ENCODE results near the gene SPTB.
"Not testable (repeated sequence)": the region's sequence is repeated elsewhere in the genome, so short reads cannot be mapped to it uniquely, and the experiment has no call there.

The SPTB gene

DNA sequence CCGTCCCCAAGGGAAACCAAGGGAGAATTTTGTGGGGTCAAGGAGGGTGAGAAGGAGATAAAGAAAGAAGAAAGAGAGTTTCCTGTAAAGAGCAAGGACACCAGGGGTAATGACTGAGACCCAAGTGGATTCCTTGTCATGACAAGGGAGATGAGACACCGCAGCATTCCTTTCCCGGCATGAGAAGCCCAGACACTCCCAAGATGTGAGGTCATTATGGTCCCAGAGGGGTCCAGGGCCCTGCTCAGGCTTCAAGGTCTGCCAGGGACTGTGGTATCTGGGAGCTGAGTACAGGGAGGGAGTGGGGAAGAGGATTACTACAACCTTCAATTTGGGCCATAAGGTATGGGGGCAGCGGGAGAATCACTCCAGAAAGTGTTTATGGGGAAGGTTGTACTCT lies 58.1 kb downstream of the SPTB start:
- no peak for DNase-seq (ENCODE audit: low spot score)

DNA sequence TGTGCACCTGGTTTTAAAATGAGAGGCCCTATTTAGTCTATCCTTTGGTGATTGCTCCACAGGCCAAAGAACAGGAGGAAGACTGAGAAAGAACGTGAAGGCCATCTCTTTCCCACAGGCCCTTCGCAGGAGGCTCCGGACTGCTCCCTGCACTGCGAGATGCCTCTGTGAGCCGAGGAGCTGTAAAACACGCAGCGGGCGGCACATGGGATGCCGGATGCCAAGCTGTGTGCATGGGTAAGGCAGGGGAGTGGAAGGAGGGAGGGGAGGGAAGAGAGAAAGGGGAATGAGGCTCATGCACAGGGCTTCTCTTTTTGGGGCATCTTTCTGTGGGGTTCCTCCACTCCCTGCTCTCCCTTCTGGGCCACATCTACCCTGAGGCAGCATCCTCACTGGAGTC lies 61.6 kb downstream of the SPTB start:
- DNase-seq (ENCODE audit: low spot score): peak; percentile 75

- no peak for DNase-seq (ENCODE audit: low spot score)
Measured at GRCh38 chr14:64817631-64818030, 62.1 kb downstream of the SPTB start.

DNA sequence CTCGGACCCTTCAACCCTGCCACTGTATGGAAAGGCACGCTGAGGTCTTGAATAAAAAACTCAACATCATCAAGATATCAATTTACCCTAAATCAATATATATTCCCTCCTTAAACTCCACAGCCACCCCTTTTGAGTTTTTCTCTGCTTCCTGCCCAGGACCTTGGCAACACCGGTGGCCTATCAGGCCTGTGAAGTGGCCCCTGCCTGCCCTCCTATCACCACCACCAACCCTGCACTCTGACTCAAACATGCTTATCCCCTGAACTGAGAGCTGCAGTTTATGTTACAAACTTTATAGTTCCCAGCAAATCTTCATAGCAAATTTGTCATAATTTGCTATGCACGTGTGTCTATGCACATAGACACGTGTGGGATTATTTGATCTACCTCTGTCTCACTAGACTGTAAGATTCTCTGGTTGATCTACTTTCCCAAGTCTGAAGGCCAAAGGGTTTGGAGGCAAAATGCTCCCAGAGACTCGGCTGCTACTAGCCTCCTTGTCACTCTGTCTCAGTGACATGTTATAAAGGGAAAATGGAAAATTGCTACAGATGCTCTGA lies 63.4 kb downstream of the SPTB start:
- DNase-seq (ENCODE audit: low spot score): no peak

GRCh38 chr14:64815257-64815656 lies 64.5 kb downstream of the SPTB start:
- DNase-seq (ENCODE audit: low spot score): no peak

- DNase-seq (ENCODE audit: low spot score): no peak
Measured at GRCh38 chr14:64812412-64812811, 67.3 kb downstream of the SPTB start.

DNA sequence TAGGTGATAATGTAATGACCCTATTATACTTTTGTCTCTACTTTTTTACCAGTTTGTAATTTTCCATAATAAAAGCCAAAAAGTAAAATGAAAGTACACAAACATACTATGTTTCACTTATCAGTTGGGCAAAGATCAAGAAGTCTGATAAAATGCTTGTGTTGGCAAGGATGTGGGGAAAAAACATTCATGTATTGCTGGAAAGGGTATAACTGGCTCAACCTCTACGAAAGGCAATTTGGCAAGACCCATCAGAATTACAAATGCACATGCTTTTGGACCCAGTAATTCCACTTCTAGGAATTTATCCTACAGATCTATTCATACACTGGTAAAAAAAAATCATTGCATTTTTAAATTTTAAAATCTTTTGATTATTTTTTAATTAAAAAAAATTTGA lies 68.0 kb downstream of the SPTB start:
- DNase-seq (ENCODE audit: low spot score): no peak

DNA sequence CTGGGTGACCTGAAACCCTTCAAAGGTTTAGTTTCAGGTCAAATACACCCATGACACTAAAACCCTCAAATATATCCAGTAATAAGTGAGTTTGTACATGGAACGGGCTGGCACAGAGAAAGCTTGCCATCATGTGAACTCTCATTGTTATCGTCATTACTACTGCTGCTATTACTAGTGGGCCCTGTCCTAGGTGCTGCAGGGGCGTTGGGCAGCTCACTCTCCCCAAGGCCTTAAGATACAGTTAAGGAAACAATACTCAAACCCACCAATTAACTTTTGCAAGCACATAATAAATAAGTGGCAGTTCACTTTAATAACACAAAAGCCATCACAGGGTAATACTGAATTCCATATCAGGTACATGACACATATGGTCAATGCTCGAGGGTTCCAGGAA lies 71.3 kb downstream of the SPTB start:
- no peak for DNase-seq (ENCODE audit: low spot score)

GRCh38 chr14:64807551-64807950 lies 72.2 kb downstream of the SPTB start:
- peak; percentile 49 for DNase-seq (ENCODE audit: low spot score)

DNA sequence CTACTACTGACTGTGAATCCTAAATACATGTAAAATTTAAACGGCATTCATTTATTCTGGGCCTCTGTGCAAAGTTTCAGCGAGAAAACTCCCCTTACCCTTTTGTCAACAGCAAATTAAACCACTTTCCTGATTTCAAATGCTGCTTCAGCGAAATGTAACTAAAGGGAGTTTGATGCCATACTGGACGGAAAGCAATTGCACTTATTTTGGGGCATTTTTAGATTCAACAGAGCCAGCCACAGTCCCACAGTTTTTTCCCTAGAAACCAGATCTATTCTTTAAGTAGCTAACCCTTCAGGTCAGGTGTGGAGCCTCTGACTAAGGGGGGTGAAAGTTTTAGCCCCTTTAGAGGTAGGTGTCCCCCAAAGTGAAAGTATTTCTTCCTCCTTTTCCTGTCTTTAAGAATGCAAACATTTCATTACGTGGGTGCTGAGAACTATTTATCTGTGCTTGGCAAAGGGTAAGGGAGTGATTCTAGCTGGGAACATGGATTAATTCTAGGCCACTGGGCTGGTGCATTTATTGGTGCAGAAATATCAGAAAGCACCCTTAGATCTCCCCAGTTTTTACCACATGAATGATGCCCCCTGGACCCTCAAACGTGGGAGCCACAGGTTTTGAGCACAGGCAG lies 72.7 kb downstream of the SPTB start:
- DNase-seq (ENCODE audit: low spot score): no peak

GRCh38 chr14:64806202-64806861 lies 73.4 kb downstream of the SPTB start:
- no peak for DNase-seq (ENCODE audit: low spot score)

DNA sequence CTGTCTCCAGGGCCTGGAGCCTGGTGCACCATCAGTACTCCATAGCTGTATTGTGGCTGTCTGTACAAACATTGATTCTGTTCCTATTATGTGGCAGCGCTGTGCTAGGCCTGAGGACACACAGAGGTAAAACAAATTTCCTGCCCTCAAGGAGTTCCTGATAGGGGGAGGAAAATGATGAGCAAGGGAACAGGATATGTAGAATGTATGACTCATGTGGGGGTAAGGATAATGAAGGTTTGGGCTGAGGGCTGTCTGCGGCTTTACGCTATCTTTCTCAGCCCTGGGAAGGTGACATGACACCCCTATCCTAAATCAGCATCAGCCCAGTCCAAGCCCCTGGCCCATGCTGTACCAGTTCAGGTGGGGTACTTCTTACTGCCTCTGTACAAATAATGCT lies 74.1 kb downstream of the SPTB start:
- DNase-seq (ENCODE audit: low spot score): not testable (repeated sequence)

- no peak for DNase-seq (ENCODE audit: low spot score)
Measured at GRCh38 chr14:64804754-64805260, 74.9 kb downstream of the SPTB start.

DNA sequence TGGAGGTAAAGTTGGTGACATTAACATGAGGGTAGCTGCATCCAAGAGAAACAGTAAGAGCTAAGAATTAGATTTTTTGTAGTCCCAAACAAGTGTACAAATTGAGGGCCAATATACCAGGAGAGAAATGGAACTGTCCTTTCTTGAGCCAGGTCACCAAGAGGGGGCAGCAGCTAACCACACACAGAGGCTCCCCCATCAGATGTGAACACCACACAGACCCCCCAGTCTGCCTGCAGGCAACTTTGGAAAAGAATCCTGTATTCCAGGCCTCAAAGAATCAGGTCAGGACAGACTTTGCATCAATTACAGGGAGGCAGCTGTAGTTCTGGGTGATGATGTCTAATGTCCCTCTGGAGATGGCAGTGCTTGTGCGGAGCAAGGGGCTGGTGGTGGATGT lies 77.9 kb downstream of the SPTB start:
- DNase-seq (ENCODE audit: low spot score): peak; percentile 66

- DNase-seq (ENCODE audit: low spot score): peak; percentile 80
Measured at GRCh38 chr14:64801046-64801445, 78.7 kb downstream of the SPTB start.

DNA sequence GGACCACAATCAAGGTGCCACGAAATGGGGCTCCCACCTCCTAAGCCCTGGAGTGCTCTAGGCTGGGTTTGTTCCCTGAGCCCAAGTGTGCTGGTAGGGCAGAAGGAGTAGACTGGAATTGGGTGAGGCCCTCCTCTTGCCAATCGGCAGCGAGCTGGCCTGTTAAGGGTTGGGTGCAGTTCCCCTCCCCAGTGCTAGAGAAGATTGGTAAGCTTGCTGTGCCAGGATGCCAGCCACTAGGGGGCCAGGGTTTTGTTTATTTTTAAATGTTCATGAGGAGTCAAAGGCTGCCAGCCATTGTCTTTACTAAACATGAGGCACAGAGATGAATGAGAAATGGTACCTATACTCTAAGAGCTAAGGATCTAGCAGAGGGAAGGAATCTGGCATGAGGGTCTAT lies 79.7 kb downstream of the SPTB start:
- peak; percentile 50 for DNase-seq (ENCODE audit: low spot score)

DNA sequence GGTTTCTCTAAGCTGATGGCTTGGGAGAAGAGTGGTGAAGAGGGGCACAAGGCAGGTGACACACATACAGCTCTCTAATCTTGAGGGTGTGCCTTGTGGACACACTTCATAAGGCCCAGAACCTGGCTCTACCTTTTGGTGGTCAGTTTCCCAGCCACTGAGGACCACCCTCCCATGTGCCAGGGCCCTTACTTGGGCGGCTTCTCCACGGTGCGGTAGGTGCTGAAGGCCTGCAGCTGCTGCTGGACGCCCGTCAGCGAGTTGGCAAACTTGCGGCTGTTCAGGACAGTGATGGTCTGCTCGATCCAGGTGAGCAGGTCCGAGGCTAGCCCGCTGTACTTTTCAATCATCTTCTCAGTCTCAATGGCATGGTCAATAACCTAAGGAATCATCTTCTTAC lies 80.2 kb downstream of the SPTB start:
- no peak for DNase-seq (ENCODE audit: low spot score)

DNA sequence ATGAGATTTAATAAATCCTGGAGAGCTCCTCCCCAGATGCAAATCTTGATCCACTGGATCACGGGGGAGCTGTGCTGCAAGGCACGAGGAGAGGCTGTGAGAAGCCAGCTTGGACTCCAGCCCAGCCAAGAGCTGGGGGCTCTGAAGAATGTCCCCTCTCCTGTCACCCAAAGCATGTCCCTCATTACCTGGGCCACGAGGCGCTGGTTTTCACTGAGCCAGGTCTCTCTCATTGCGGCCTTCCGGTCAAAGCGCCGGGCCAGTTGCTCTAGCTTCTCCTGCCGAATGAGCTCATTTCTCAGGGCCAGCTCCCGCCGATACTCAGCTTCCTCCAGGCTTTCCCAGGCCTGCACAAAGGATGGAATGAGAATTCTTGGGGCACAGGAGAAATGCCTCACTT lies 83.3 kb downstream of the SPTB start:
- DNase-seq (ENCODE audit: low spot score): no peak

- DNase-seq (ENCODE audit: low spot score): no peak
Measured at GRCh38 chr14:64795921-64796320, 83.8 kb downstream of the SPTB start.

DNA sequence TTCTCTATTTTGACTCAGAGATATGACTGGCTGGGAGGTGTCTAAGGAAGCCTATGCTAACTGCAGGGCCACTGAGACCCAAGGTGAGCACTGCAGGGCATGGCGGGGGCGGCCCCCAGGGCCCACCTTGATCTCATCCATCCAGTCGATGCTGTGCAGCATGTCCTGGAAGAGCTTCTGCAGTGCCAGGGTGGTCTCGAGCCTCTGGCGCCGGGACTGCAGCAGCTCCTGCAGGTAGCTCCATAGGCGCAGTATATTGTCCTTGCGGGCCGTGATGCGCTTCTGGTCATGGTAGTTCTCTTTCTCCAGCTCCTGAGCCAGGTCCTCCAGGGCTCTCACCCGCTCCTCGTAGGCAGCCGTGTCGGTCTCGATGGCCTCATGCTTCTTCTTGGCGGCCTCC lies 84.5 kb downstream of the SPTB start:
- no peak for DNase-seq (ENCODE audit: low spot score)

DNA sequence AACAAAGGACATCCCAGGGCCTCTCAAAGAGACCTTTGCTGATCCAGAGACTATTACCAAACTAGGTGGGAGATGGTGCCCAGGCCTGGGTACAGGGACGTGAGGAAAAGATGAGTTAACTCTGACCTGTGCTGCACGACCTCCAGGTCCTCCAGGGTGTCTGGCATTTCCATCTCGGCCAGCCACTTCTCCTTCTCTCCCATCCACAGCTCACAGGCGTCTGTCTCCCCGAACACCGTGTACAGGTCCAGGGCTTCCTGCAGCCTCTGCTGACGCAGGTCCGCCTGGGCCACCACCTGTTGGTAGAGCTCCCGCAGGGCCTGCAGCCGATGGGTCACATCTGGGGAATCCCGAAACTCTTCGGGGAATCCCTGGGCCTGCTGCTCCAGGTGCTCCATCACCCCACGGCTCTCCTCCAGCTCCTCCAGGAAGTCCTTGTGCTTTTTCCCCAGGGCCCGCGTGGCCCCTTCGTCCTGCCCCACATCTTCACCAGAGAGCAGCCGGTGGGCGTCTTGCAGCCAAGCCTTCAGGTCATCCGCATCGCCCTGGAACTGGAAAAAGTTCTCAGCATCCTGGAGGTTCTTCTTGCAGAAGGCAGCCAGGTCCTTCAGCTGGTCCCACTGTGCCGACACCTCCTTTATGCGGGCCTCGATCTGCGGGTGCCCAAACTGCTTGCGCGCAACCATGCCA lies 86.7 kb downstream of the SPTB start:
- DNase-seq (ENCODE audit: low spot score): no peak

DNA sequence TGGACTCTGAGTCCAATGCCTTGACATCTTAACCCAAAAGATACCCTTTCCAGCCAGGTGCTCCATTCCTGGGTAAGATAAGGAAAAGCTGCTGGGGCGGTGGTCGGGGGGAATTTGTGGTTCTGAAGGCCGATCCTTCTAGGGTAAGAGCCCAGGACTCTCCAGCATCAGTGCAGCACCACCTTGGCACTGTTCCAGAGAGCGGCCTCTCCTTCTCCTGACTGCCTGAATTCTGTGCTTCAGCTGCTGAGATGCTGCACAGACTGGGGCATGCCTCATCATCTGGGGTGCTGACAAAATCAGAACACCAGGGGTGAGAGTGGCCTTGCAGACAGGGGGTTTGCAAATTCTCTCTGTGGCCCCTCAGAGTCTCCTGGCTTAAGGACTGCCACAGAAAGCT lies 87.5 kb downstream of the SPTB start:
- DNase-seq (ENCODE audit: low spot score): no peak

- DNase-seq (ENCODE audit: low spot score): no peak
Measured at GRCh38 chr14:64790478-64790877, 89.2 kb downstream of the SPTB start.
